Spleen (tissue), 13 donors: ENCODE results near the gene BMPR1A. TPM values are rescaled to one million over a fixed set of nuclear protein-coding genes. Genes with fewer than 3 reads are reported as not detected.
A peak's percentile ranks its signal among the peaks of the same experiment; 100 is the strongest.

ENCODE experiments used
- DNase-seq: peaks from one replicate; pipeline ENCODE4 v3.0.0-alpha.2; 2020
- H3K27ac ChIP-seq, 8 donors: fragments of 200-600 bp; sonication (generic) in 7 of 8; 1 replicate in 4 of 8; 2 replicates in 4 of 8; pipeline versions ENCODE4 v1.5.0 to v1.8.0; 2016 to 2021; ENCODE audit warnings: inconsistent platforms in 4 of 8, mild to moderate bottlenecking in 4 of 8, moderate library complexity in 1 of 8
- H3K27me3 ChIP-seq, 7 donors: fragments of 200-600 bp; sonication (generic) in 6 of 7; replicated peaks in 1 of 7; 1 replicate in 4 of 7; 2 replicates in 3 of 7; pipeline versions ENCODE4 v1.5.0 to v1.8.0; 2016 to 2021; ENCODE audit warnings: inconsistent platforms in 3 of 7, mild to moderate bottlenecking in 1 of 7
- H3K36me3 ChIP-seq, 6 donors: fragments of 200-600 bp; sonication (generic) in 5 of 6; 1 replicate in 4 of 6; 2 replicates in 2 of 6; pipeline versions ENCODE4 v1.5.0 to v1.8.0; 2016 to 2021; ENCODE audit warnings: inconsistent platforms in 2 of 6
- H3K4me1 ChIP-seq, 6 donors: fragments of 200-600 bp; sonication (generic) in 5 of 6; 1 replicate in 3 of 6; 2 replicates in 3 of 6; pipeline versions ENCODE4 v1.5.0 to v1.8.0; 2016 to 2021; ENCODE audit warnings: inconsistent platforms in 3 of 6
- H3K4me3 ChIP-seq, 8 donors: fragments of 200-600 bp; sonication (generic) in 7 of 8; 1 replicate in 4 of 8; 2 replicates in 4 of 8; pipeline versions ENCODE4 v1.5.0 to v1.8.0; 2016 to 2021; ENCODE audit warnings: inconsistent platforms in 4 of 8, mild to moderate bottlenecking in 4 of 8, moderate library complexity in 2 of 8
- H3K9me3 ChIP-seq, 8 donors: fragments of 200-600 bp; sonication (generic) in 7 of 8; 1 replicate in 4 of 8; 2 replicates in 4 of 8; pipeline versions ENCODE4 v1.5.0 to v1.8.0; 2016 to 2021; ENCODE audit warnings: inconsistent platforms in 4 of 8
- POLR2A ChIP-seq, 3 donors: fragments of 450-650 bp; IDR thresholded peaks; one replicate each; pipeline ENCODE4 v1.5.1; 2017; ENCODE audit warnings: antibody characterized with exemption in 3 of 3, mild to moderate bottlenecking in 1 of 3
- POLR2AphosphoS5 ChIP-seq, 3 donors: sonication (generic); formaldehyde crosslinking; IDR thresholded peaks; one replicate each; pipeline ENCODE4 v1.5.1; 2017; ENCODE audit warnings: antibody characterized with exemption in 3 of 3
- WGBS, 5 donors: extraction: QIAGEN DNeasy Blood & Tissue Kit in 3 of 5; methylation state at CpG; one replicate each; pipeline versions ENCODE4 v1.1.5 to v1.1.7; 2013 to 2018; 5-methylcytosine and 5-hydroxymethylcytosine counted together
- intact Hi-C: fragments of 100-400 bp; cut with DNase I; formaldehyde crosslinking; loops from one replicate; pipeline ENCODE4 v1.15.0; 2023; ENCODE audit warnings: low total_unique reads
- long read RNA-seq, 2 donors: transcript quantifications; one replicate each; lab custom pipeline, GENCODE V29; 2026
- polyA plus RNA-seq, 3 donors: library from polyadenylated mRNA; stranded (reverse); fragments of 200-250 nt; gene quantifications; one replicate each; pipeline ENCODE4 v1.2.1, GENCODE V29; 2013
- total RNA-seq, 7 donors: library from RNA; depleted of rRNA in 3 of 7; stranded (reverse); fragments of >200 nt in 3 of 7; fragmentation: NEBNext Ultra II Directional in 4 of 7; extraction: Animal tissue kit (Norgen Biotek cat#: 25700) in 4 of 7; gene quantifications; one replicate each; pipeline versions ENCODE4 v1.1.0 to v1.2.1, GENCODE V29; 2016 to 2021
- TF ChIP-seq, protein P1 (sequence below), 11 experiments: fragments of 200-600 bp in 7 of 11; fragments of 450-650 bp in 4 of 11; sonication (generic) in 4 of 11; IDR thresholded peaks in 8 of 11; conservative IDR thresholded peaks in 3 of 11; 1 replicate in 7 of 11; 2 replicates in 4 of 11; pipeline versions ENCODE4 v1.4.0 to v1.8.0; 2016 to 2021; ENCODE audit warnings: antibody characterized with exemption in 11 of 11, inconsistent platforms in 4 of 11, mild to moderate bottlenecking in 1 of 11
- donor health status: healthy with polysubstance abuse.
- donor health status: DM: no; HTN: no; CAD: no; lungs with moderate emphysema.
- donor health status: DM: no; HTN: no; CAD: no.
- donor health status: Bipolar disorder and iron deficiency.
- donor health status: healthy.
- donor health status: DM: no; HTN: no; CAD: no.
- donor health status: DM: yes; HTN: yes; CAD: no.

Gene BMPR1A
- total RNA-seq (10 to 100 TPM in 5 of 7 donors, 1 to 10 TPM in 2; 8.3 to 17.9 (median 12.4) TPM), polyA plus RNA-seq (1 to 10 TPM; 1.3 to 2.6 (median 1.8) TPM)
- long read RNA-seq, donor 1, full-length matches to known transcripts: 5 of 5 reads
- long read RNA-seq, donor 1, partial matches to known transcripts: 0 of 5 reads
- long read RNA-seq, donor 1, other reads (novel, unspliced or antisense): 0 of 5 reads
- long read RNA-seq, donor 2, full-length matches to known transcripts: 2 of 2 reads
- long read RNA-seq, donor 2, partial matches to known transcripts: 0 of 2 reads
- long read RNA-seq, donor 2, other reads (novel, unspliced or antisense): 0 of 2 reads

GRCh38 chr10:86756511-86757112, at the start of gene BMPR1A:
Gene BMPR1A (plus strand): TSS chr10:86756619. CDS start chr10:86876019, 119,400 bp downstream.
- Histone ChIP-seq H3K4me1 (peaks cover 8 to 58% (median 32%) of the 10 kb centered on the region in 6 donors), H3K27ac (peak within 1 kb of the TSS; percentile 60 to 86 (median 82)), H3K4me3 (peak within 1 kb of the TSS; percentile 47 to 92 (median 70)), H3K36me3 (no peaks in the 10 kb centered on the region), H3K9me3 (no peaks in the 10 kb centered on the region), H3K27me3 (peaks cover 0 to 94% (median 39%) of the 10 kb centered on the region in 7 donors)
- TF ChIP-seq POLR2A (IDR thresholded peaks at IDR 0.05) (no peak), POLR2AphosphoS5 (IDR thresholded peaks at IDR 0.05) (peak; percentile 29 to 71 (median 68))
- TF ChIP-seq, protein P1, sequence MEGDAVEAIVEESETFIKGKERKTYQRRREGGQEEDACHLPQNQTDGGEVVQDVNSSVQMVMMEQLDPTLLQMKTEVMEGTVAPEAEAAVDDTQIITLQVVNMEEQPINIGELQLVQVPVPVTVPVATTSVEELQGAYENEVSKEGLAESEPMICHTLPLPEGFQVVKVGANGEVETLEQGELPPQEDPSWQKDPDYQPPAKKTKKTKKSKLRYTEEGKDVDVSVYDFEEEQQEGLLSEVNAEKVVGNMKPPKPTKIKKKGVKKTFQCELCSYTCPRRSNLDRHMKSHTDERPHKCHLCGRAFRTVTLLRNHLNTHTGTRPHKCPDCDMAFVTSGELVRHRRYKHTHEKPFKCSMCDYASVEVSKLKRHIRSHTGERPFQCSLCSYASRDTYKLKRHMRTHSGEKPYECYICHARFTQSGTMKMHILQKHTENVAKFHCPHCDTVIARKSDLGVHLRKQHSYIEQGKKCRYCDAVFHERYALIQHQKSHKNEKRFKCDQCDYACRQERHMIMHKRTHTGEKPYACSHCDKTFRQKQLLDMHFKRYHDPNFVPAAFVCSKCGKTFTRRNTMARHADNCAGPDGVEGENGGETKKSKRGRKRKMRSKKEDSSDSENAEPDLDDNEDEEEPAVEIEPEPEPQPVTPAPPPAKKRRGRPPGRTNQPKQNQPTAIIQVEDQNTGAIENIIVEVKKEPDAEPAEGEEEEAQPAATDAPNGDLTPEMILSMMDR (IDR thresholded peaks at IDR 0.05 in 8 of 11, conservative IDR thresholded peaks at IDR 0.05 in 3 of 11): no peak
- no peak for DNase-seq
- intact Hi-C loops: no loop called here
- WGBS, 5 donors: 0 to 4% (median 1%) methylated on average over 21 to 84 of the region's 85 CpGs

GRCh38 chr10:86706977-86707376, 49.4 kb upstream of the BMPR1A start:
- WGBS, 5 donors: 85 to 96% (median 88%) methylated on average over 1 of the region's 1 CpG
- intact Hi-C loops: loop anchor here (10.0 kb wide), 1 partner anchor 188 kb away; no protein-coding TSS in a partner anchor
- TF ChIP-seq, protein P1 (IDR thresholded peaks at IDR 0.05 in 8 of 11, conservative IDR thresholded peaks at IDR 0.05 in 3 of 11): no peak
- no peak for TF ChIP-seq POLR2AphosphoS5 (IDR thresholded peaks at IDR 0.05)
- no peak for TF ChIP-seq POLR2A (IDR thresholded peaks at IDR 0.05)
- Histone ChIP-seq H3K27me3 (peaks cover 0 to 55% (median 11%) of the 10 kb centered on the region in 7 donors), H3K9me3 (no peaks in the 10 kb centered on the region), H3K36me3 (no peaks in the 10 kb centered on the region), H3K27ac (no peak overlapping the region), H3K4me3 (no peak overlapping the region), H3K4me1 (peaks cover 6 to 18% (median 12%) of the 10 kb centered on the region in 6 donors)
- DNase-seq: peak; percentile 15

- Histone ChIP-seq H3K4me1 (peaks cover 9 to 24% (median 17%) of the 10 kb centered on the region in 6 donors), H3K36me3 (no peaks in the 10 kb centered on the region), H3K9me3 (no peaks in the 10 kb centered on the region), H3K27ac (no peak overlapping the region), H3K27me3 (peaks cover 0 to 60% (median 16%) of the 10 kb centered on the region in 7 donors), H3K4me3 (no peak overlapping the region)
- peak; percentile 55 for DNase-seq
- intact Hi-C loops: loop anchor here (10.0 kb wide), 1 partner anchor 187 kb away; no protein-coding TSS in a partner anchor
- TF ChIP-seq, protein P1 (IDR thresholded peaks at IDR 0.05 in 8 of 11, conservative IDR thresholded peaks at IDR 0.05 in 3 of 11): no peak
- TF ChIP-seq POLR2AphosphoS5 (IDR thresholded peaks at IDR 0.05): no peak
- TF ChIP-seq POLR2A (IDR thresholded peaks at IDR 0.05): no peak
- WGBS, 5 donors: 66 to 76% (median 71%) methylated on average over 3 to 4 of the region's 4 CpGs
Measured at GRCh38 chr10:86707505-86707904, 48.9 kb upstream of the BMPR1A start.
